HG03025 (cell line): ENCODE data around the gene ZNF462.
"Not testable (repeated sequence)": the region's sequence is repeated elsewhere in the genome, so short reads cannot be mapped to it uniquely, and the experiment has no call there.

Source experiments
- ATAC-seq: cut with Tn5 transposase; IDR thresholded peaks from one replicate; pipeline ENCODE4 v1.9.1; 2021; ENCODE audit warnings: mild to moderate bottlenecking, moderate library complexity; ENCODE audit not compliant: unreplicated experiment, low FRiP score

Gene ZNF462

DNA sequence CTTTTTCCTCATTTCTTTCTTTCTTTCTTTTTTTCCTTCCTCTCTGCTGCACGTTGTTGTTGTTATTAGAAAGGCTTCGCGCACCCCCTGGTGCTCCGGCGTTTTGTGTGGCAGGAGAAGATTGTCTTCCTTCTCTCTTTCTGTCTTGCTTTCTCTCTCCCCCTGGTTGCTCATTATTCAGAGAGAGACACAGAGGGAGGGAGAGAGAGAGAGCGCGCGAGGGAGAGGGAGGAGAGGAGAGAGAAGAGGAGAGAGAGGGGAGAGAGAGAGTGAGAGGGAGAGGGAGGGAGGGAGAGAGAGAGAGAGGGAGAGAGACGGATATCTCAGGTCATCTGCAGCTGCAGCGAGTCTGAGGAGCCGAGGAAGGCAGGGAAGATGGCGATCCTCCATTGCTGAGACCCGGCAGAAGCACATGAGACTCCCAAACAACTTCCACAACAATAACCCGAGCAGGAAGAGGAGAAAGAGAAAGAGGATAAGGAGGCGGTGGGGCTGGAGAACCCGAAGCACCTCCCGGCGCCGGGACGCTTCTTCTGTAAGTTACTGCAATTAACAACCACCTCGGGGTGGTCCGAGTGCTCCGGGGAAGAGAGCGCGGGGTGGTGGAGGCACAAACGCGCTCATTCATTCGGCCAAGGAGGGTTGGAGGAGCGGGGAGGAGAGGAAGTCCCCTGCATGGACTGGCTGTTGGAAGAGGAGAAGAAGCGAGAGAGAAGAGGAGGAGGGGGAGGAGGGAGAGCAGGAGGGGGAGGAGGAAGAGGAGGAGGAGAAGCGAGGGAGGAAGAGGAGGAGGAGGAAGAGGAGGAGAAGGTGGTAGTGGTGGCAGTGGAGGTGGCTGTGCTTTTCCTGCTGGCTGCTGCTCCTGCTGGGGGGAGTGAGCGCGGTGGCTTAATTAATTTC, at the start of gene ZNF462:
ZNF462 (plus strand) TSS at position 346 of the 900 bp plus-strand sequence. CDS start 60,218 bp downstream, outside the sequence.
- no peak for ATAC-seq

GRCh38 chr9:106816524-106816923, 46.4 kb upstream of the ZNF462 start:
- ATAC-seq = no peak

- ATAC-seq = no peak
Measured at GRCh38 chr9:106818034-106818433, 44.9 kb upstream of the ZNF462 start.

- no peak for ATAC-seq
Measured at GRCh38 chr9:106820866-106821265, 42.1 kb upstream of the ZNF462 start.

DNA sequence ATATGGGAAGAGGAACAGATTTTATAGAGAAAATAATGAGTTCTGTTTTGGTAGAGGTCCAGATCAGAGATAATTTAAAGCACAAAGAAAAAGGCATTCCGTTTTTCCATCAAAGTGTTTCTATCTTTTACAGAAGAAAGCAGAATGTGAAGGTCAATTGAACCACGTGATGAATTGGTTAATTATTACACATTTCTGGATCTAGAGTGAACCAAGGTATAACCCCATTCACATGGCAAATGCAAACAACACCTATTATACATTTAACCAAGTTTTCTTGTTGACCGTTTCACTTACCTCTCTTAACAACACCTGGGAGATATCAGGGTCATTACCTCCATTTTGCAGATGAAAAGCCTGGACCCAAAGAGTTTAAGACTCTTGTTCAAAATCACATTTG, 34.9 kb upstream of the ZNF462 start:
- no peak for ATAC-seq

- ATAC-seq = no peak
Measured at GRCh38 chr9:106828965-106829364, 34.0 kb upstream of the ZNF462 start.

- no peak for ATAC-seq
Measured at GRCh38 chr9:106829666-106830408, 33.1 kb upstream of the ZNF462 start.

- no peak for ATAC-seq
Measured at GRCh38 chr9:106830527-106831150, 32.3 kb upstream of the ZNF462 start.

GRCh38 chr9:106834888-106835287, 28.1 kb upstream of the ZNF462 start:
- ATAC-seq = no peak

DNA sequence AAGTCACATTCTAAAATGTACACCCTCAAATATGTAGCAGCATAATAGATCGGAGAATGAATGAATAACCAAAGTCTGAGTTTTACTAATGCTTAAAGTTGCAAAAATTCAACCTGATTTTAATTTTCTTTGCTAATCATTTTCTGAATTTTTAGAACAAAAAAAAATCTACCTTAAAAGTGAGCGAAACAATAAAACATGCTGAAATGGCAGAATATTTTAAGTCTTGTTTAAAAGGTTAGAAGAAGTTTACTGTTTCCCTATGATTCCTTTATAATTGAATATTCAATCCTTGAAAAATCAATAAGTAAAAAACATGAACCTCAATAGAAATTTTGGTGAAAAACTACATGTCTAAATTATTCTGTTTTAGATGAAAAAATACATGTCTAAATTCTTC, 27.1 kb upstream of the ZNF462 start:
- ATAC-seq = no peak

GRCh38 chr9:106843371-106843770, 19.6 kb upstream of the ZNF462 start:
- no peak for ATAC-seq

DNA sequence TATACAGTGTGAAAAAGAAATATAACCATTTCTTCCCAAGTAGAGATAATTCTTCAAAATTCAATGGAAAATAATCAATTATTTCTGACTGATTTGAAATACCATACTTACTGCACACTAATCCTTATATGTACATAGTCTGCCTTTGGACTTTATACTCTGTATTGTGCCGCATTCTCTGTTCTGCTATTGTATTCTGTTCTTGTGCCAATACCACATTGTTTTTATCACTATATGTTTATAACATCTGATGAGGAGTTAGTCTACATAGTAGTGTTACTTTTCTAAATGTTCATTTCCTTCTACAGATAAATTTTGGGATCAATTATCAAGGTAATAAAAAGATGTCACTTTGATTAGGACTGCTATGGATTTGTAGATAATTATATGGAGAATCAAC, 16.7 kb upstream of the ZNF462 start:
- no peak for ATAC-seq

GRCh38 chr9:106846857-106847256, 16.1 kb upstream of the ZNF462 start:
- ATAC-seq = no peak

- not testable (repeated sequence) for ATAC-seq
Measured at GRCh38 chr9:106851640-106852039, 11.3 kb upstream of the ZNF462 start.

GRCh38 chr9:106857811-106858470, 5.0 kb upstream of the ZNF462 start:
- ATAC-seq = no peak

- ATAC-seq = no peak
Measured at GRCh38 chr9:106859957-106860720, 2.8 kb upstream of the ZNF462 start.

DNA sequence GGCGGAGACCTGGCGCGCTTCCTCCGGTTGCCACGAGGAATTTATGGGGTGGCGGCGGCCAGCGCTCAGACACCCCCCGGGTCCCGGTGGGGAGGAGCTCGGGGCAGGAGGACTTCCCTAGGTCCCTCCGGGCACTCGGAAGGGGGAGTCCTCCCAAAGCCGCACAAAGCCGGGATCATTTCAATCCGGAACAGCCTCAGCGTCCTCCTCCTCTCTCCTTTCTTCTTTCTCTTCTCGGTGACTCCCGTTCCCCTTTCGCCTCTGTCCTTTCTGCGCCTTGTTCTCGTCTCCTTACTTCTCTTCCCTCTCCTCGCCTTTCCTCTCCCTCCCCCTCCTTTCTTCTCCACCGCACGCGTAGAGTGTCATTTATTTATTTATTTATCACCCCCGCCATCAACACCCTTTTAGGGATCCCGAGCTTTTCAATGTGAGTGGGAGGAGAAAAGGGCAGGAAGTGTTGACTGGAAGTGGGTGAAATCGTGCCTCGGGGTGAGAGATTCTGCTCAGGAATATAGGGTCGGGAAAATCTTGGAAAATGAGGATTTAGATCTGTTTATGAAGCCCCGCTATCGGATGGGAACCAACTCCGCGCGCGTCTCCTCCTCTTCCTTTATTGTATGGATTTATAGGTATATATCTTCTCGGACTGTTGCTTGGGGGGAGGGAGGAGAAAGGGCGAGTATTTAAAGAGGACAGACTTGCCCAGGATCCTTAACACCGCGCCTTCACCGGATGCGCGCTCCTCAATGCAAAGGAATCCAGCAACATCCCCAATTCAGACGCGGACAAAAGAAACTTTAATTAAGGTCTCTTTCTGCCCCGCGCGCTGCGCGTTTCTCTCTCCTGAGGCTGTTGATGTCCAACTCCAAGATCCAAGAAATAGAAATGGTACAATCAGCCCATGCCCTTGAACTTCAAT, 2.0 kb upstream of the ZNF462 start:
- no peak for ATAC-seq

- no peak for ATAC-seq
Measured at GRCh38 chr9:106861640-106862109, 1.3 kb upstream of the ZNF462 start.
